ENCODE results near the gene ENTHD1.

DNA sequence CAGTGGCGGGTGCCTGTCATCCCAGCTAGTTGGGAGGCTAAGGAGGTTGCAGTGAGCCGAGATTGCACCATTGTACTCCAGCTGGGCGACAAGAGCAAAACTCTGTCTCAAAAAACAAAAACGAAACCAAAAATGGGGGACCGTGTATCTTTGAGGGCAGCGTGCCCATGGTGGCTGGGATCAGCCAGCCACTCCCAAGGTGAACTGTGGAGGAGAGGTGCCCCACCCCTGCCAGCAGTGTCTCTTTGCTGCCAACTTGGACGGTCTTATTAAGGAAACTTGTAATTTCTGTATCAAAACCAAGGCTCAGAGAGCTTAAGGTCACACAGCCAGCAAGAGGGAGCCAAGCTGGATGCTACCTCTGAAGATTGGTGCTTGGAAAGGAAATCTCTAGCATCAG, 175.4 kb downstream of the ENTHD1 start:
- TF ChIP-seq TCF12 (IDR thresholded peaks at IDR 0.05; ENCODE audit: low read depth) (no peak), REST (IDR thresholded peaks at IDR 0.05; ENCODE audit: low read depth) (no peak), TAF1 (IDR thresholded peaks at IDR 0.05; ENCODE audit: low read depth) (no peak), EP300 (IDR thresholded peaks at IDR 0.05; ENCODE audit: borderline replicate concordance) (no peak), RAD21 (IDR thresholded peaks at IDR 0.05; ENCODE audit: low read depth) (no peak), ZBTB7A (IDR thresholded peaks at IDR 0.05; ENCODE audit: low read depth) (no peak), USF1 (IDR thresholded peaks at IDR 0.05) (no peak), YY1 (IDR thresholded peaks at IDR 0.05; ENCODE audit: low read depth) (no peak), CREB1 (IDR thresholded peaks at IDR 0.05; ENCODE audit: low read depth) (no peak)
- TF ChIP-seq, protein P1, sequence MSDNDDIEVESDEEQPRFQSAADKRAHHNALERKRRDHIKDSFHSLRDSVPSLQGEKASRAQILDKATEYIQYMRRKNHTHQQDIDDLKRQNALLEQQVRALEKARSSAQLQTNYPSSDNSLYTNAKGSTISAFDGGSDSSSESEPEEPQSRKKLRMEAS (IDR thresholded peaks at IDR 0.05) = no peak
